Right atrium auricular region (tissue), 2 donors: Measurements from ENCODE around the gene CMTM8. TPM values are rescaled to one million over a fixed set of nuclear protein-coding genes. Genes with fewer than 3 reads are reported as not detected.

ENCODE experiments used
- DNase-seq: peaks from one replicate; pipeline ENCODE4 v3.0.0-alpha.2; 2019; ENCODE audit warnings: low spot score
- H3K27ac ChIP-seq, 2 donors: fragments of 200-600 bp; sonication (generic); 1 replicate in 1 of 2; 2 replicates in 1 of 2; pipeline ENCODE4 v1.5.1; 2016 to 2019
- H3K27me3 ChIP-seq, 2 donors: fragments of 200-600 bp; sonication (generic); one replicate each; pipeline versions ENCODE4 v1.5.1 to v1.6.0; 2017 to 2019
- H3K36me3 ChIP-seq: fragments of 200-600 bp; sonication (generic); one replicate; pipeline ENCODE4 v1.5.1; 2016
- H3K4me1 ChIP-seq, 2 donors: fragments of 200-600 bp; sonication (generic); one replicate each; pipeline versions ENCODE4 v1.5.1 to v1.6.0; 2017 to 2019
- H3K4me3 ChIP-seq, 2 donors: fragments of 200-600 bp; sonication (generic); 1 replicate in 1 of 2; 2 replicates in 1 of 2; pipeline ENCODE4 v1.5.1; 2017 to 2019; ENCODE audit warnings: mild to moderate bottlenecking in 1 of 2, moderate library complexity in 1 of 2
- H3K9me3 ChIP-seq, 2 donors: fragments of 200-600 bp; sonication (generic); one replicate each; pipeline ENCODE4 v1.5.1; 2019
- CTCF ChIP-seq, 2 donors: fragments of 200-600 bp; sonication (generic); IDR thresholded peaks; one replicate each; pipeline ENCODE4 v1.5.1; 2019; ENCODE audit warnings: antibody characterized with exemption in 2 of 2
- total RNA-seq, 2 donors: library from RNA; depleted of rRNA; stranded (reverse); fragments of >200 nt; gene quantifications; one replicate each; pipeline ENCODE4 v1.1.0, GENCODE V29; 2016

CMTM8 gene
- total RNA-seq, 2 donors from 2014 or later: 3.1 to 7.1 TPM

GRCh38 chr3:32372213-32372490, 133.7 kb downstream of the CMTM8 start:
- H3K27me3 ChIP-seq: no peaks in the 10 kb centered on the region
- H3K27ac ChIP-seq: no peak overlapping the region
- no peaks in the 10 kb centered on the region for H3K4me1 ChIP-seq
- H3K9me3 ChIP-seq: no peaks in the 10 kb centered on the region
- no peak for TF ChIP-seq CTCF (IDR thresholded peaks at IDR 0.05)
- DNase-seq: no peak
- H3K4me3 ChIP-seq: no peak overlapping the region
- no peaks in the 10 kb centered on the region for H3K36me3 ChIP-seq

DNA sequence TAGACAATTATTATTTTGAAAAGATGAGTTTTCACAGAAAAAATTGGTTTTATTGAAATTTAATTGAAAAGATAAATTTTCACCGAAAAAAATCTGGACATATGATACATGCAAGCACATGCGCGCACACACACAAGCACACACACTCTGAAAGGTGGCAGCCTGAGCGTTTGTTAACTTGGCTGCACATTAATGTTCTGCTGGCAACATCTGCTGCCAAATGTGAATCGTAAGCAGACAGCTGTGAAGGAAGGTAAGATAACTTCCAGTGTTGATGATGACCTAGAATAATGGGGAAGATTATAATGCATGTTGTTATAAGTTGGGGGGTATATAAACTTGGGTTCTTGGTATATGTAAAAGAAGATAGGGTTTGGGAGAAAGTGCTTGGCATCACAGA, 134.8 kb downstream of the CMTM8 start:
- H3K4me1 ChIP-seq: no peaks in the 10 kb centered on the region
- no peak for TF ChIP-seq CTCF (IDR thresholded peaks at IDR 0.05)
- no peaks in the 10 kb centered on the region for H3K9me3 ChIP-seq

DNA sequence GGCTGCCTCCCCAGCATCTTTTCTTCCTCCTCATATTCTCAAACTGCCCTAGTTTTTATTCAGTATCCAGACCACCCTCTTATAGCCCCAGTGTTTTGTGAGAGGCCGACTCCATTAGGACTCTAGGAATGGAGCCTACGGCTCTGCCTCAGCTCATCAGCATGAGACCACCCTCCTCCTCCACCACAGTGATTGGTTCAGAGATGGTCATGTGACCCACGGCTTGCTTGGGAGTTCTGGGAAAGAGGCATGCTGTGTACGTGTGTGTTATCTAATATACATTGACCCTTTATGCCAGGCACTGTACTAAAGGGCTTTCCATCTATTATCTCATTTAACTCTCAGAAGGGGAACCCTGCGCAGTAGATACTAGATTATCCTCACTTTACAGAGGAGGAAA, 135.4 kb downstream of the CMTM8 start:
- no peaks in the 10 kb centered on the region for H3K4me1 ChIP-seq
- no peak overlapping the region for H3K27ac ChIP-seq
- no peaks in the 10 kb centered on the region for H3K9me3 ChIP-seq
- no peaks in the 10 kb centered on the region for H3K36me3 ChIP-seq
- DNase-seq: no peak
- H3K27me3 ChIP-seq: no peaks in the 10 kb centered on the region
- no peak overlapping the region for H3K4me3 ChIP-seq
- no peak for TF ChIP-seq CTCF (IDR thresholded peaks at IDR 0.05)

More for the DNA sequence above, 134.8 kb downstream of the CMTM8 start:
- no peak overlapping the region for H3K27ac ChIP-seq
- no peaks in the 10 kb centered on the region for H3K36me3 ChIP-seq
- DNase-seq: no peak
- H3K4me3 ChIP-seq: no peak overlapping the region
- no peaks in the 10 kb centered on the region for H3K27me3 ChIP-seq

DNA sequence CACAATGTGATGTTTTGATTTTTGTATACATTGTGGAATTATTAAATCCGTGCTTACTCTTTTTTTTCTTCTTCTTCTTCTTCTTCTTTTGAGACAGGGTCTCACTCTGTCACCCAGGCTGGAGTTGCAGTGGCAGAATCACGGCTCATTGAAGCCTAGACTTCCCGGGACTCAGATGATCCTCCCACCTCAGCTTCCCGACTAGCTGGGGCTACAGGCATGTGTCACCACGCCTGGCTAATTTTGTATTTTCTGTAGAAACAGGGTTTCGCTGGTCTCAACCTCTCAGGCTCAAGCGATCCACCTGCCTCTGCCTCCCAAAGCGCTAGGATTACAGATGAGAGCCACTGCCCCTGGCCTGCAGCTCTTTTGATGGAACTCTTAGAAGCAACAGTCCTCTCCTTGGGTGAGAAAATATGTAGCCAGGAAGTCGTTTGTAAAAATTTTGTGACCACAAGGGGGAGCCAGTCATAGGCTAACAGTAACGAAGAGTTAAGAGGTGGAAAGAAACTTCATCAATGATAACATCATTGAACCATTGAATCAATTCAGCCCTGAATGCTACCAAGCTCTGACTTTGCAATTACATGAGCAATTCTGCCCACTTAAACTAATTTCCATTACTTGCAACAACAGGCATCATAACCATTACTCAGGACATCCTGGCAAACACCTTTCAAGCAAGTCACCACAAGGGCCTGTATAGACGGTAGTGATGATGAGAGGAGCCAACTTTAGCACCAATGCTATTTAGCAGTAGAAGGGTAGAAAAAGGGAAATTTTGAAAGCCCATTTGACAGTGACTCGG, 136.5 kb downstream of the CMTM8 start:
- Histone ChIP-seq H3K27me3 (no peaks in the 10 kb centered on the region), H3K4me1 (no peaks in the 10 kb centered on the region), H3K36me3 (no peaks in the 10 kb centered on the region), H3K4me3 (no peak overlapping the region), H3K27ac (no peak overlapping the region), H3K9me3 (no peaks in the 10 kb centered on the region)
- DNase-seq: peak; percentile 79
- peak; percentile 28 to 79 for TF ChIP-seq CTCF (IDR thresholded peaks at IDR 0.05)

- no peak overlapping the region for H3K27ac ChIP-seq
- H3K4me1 ChIP-seq: no peaks in the 10 kb centered on the region
- H3K9me3 ChIP-seq: no peaks in the 10 kb centered on the region
- no peak for DNase-seq
- no peaks in the 10 kb centered on the region for H3K36me3 ChIP-seq
- H3K4me3 ChIP-seq: no peak overlapping the region
- no peaks in the 10 kb centered on the region for H3K27me3 ChIP-seq
- no peak for TF ChIP-seq CTCF (IDR thresholded peaks at IDR 0.05)
Measured at GRCh38 chr3:32375596-32375930, 137.1 kb downstream of the CMTM8 start.

DNA sequence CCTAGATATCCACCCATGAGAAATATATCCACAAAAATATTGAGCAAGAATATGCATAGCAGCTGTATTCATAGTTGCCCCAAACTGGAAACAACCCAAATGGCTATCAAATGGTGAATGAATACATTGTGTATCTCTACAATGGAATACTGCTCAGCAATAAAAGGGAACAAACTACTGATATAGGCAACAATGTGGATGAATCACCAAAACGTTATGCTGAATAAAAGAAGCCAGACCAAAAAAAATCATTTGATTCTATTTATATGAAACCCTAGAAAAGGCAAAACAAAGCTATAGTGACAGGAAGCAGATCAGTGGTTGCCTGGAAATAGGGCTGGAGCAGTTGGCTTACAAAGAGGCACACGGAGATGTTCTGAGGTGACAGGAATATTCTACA, 137.6 kb downstream of the CMTM8 start:
- Histone ChIP-seq H3K36me3 (no peaks in the 10 kb centered on the region), H3K4me3 (no peak overlapping the region), H3K27me3 (no peaks in the 10 kb centered on the region), H3K4me1 (no peaks in the 10 kb centered on the region), H3K9me3 (no peaks in the 10 kb centered on the region), H3K27ac (no peak overlapping the region)
- no peak for TF ChIP-seq CTCF (IDR thresholded peaks at IDR 0.05)
- DNase-seq: no peak
